Activated T-cell treated with anti-CD3 and anti-CD28 coated beads for 24 hours (primary cell): ENCODE results near the gene AOC2.
"Not testable (repeated sequence)": the region's sequence is repeated elsewhere in the genome, so short reads cannot be mapped to it uniquely, and the experiment has no call there.

ENCODE experiments used
- DNase-seq: peaks from one replicate; pipeline ENCODE4 v3.0.0-alpha.2; 2020; ENCODE audit warnings: low read depth

The AOC2 gene

DNA sequence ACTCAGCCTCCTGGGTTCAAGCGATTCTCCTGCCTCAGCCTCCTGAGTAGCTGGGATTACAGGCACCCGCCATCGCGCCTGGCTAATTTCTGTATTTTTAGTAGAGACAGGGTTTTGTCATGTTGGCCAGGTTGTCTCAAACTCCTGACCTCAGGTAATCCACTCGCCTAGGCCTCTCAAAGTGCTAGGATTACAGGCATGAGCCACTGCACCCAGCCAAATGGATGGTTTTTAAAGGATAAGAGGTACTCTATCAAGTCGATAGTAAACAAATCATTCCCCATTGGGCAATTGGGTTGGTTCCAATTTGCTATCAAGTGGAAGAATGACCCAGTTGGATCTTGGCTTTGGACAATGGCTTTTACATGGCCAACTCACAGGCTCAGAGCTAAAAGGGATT lies 37.3 kb downstream of the AOC2 start:
- DNase-seq, result not testable (repeated sequence)

DNA sequence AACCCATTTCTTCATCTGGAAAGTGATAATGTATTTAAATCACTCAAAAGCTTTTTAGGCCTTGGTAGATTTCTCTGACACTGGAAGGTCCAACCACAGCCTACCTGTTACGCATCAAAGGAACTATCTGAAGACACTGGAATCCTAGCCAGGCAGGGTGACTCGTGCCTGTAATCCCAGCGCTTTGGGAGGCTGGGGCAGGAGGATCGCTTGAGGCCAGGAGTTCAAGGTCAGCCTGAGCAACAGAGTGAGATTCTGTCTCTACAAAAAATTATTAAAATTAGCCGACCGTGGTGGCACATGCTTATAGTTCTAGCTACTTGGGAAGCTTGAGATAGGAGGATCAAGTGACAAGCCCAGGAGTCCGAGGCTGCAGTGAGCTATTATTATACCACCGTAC lies 37.8 kb downstream of the AOC2 start:
- DNase-seq, result no peak

DNA sequence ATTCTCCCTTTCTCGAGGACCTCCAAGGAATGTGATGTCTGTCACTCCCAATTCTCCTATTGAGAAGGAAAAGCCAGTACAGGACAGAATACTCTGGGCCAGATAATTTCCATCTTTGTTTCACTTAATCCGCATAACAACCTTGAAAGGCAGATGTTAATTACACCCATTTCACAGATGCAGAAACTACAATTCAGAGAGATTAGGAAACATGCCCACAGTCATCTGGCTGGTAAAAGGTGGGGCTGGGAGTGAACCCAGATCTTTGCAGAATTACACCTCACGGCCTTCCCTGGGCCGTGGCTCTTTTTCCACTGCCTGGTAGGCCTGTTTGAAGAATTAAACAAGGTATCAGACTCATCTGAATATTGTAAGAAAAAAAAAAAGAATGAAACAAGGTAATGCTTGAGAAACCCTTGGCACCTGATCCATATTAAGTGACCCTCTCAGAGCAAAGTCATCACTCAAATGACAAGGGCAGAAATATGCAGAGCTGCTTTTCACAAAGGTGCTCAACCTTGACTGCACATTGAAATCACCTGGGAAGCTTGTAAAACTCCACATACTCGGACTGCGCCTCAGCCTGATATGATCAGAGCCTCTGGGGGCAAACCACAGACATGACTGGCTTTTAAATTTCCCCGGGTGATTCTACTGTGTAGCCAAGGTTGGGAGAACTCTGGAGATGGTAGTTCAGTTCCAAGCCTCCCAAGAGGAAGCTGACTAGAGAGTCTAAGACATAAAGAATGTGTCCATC lies 39.6 kb downstream of the AOC2 start:
- DNase-seq, result no peak

DNA sequence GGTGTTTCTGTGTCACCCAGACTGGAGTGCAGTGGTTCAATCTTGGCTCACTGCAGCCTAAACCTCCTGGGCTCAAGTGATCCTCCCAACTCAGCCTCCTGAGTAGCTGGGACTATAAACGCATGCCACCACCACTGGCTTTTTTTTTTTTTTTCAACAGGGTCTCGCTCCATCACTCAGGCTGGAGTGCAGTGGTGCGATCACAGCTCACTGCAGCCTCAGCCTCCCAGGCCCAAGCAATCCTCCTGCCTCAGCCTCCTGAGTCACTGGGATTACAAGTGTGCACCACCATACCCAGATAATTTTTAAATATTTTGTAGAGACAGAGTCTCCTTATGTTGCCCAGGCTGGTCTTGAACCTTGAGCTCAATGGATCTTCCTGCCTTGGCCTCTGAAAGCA lies 41.4 kb downstream of the AOC2 start:
- DNase-seq, result not testable (repeated sequence)

DNA sequence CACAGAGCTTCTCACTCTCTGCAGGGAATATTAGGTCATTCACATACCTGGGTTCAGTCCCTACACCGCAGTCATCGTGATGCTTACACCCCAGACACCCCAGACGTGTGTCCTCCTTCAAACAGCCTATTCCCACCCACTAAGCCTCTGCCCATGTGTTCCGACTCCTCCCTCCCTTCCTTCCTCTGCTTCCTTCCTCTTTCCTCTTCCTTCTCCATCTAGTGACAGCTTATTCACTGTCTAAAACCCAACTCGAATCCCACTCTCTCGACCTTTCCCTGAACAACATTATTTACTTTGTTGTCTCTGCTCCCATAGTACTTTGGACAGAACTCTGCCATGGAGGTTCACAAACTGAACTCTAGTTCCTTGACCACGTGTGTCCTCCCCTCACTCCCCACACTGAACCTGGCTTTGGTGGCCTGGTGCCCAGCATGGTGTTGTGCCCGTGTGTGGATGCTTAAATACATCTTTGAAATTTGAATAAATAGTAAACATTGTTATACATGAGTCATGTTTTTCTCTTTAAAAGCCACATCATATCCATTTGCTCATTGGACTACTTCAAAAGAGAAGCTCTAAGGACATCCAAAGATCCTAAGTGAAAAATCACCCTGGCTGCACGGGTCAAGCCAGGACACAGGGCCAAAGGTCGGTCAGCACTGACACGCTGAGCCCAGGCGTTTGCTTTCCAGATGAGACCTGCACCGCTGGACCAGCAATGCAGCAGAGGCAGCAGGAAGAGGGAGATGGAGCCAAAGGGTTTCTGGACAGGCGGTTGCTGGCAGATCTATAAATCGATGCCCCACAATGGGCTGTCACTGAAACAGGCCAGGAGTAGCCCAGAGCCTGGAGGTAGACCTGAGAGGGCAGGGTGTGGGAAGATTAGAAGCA lies 42.1 kb downstream of the AOC2 start:
- DNase-seq, result no peak

DNA sequence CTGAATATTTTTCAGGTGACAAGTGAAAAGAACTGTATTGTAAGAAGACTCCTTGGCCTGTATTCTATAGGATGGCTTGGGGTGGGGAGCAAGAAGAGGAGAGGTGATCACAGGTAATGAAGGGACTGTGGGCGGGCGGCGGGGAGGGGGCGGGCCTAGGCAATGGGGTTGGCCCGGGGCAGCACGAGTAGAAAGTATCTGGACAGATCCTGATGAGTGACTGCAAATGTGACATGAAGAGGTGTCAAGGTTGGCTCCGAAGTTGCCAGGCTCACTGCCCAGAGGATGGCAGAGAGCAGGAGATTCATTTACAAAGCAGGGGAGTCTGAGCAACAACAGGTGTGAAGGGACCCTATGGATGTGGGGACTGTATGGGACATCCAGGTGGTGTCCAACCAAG lies 45.4 kb downstream of the AOC2 start:
- DNase-seq, result no peak

DNA sequence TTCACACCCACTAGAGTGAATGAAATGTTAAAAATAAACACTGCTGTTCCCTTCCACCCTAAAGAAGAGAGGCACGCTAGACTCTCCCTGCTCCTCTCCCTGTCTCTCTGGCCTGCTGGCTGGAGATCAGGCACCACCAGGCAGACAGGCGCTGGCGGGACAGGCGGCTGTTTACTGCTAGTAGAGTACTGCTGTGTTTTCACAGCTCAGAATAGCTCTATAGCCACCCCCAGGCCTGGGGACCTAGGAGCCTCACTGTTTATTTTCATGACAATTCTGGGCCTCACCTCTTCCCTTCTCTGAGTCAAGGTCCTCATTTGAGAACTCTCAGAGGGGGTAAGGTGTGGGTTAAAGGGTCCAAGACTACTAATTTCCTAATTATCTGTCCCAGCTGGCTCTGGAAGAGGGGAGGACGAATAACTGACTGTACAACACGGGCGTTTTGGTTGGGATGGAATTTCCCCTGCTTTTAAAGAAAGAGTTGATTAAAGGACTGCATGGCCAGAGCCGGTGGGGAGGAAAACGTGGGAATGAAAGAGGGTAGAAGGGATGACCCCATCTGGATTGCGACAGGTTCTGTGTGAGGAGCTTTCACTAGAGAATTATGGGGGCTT lies 47.3 kb downstream of the AOC2 start:
- no peak for DNase-seq

DNA sequence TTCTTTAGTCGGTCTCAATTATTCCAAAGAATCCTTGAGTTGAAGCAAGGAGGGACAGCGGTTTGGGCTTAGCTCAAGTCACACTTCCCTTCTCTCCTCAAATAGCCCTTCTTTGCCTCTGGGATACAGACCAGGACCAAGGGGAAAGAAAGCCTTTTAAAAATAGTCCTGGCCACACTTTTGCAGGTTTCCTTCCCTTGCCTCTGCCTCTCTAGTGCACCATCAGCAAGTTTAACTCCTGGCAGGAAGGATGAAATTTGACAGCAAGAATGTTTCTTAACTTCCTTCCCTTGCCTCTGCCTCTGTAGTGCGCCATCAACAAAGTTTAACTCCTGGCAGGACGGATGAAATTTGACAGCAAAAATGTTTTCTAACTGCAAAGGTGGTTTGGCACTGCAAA lies 49.0 kb downstream of the AOC2 start:
- no peak for DNase-seq

DNA sequence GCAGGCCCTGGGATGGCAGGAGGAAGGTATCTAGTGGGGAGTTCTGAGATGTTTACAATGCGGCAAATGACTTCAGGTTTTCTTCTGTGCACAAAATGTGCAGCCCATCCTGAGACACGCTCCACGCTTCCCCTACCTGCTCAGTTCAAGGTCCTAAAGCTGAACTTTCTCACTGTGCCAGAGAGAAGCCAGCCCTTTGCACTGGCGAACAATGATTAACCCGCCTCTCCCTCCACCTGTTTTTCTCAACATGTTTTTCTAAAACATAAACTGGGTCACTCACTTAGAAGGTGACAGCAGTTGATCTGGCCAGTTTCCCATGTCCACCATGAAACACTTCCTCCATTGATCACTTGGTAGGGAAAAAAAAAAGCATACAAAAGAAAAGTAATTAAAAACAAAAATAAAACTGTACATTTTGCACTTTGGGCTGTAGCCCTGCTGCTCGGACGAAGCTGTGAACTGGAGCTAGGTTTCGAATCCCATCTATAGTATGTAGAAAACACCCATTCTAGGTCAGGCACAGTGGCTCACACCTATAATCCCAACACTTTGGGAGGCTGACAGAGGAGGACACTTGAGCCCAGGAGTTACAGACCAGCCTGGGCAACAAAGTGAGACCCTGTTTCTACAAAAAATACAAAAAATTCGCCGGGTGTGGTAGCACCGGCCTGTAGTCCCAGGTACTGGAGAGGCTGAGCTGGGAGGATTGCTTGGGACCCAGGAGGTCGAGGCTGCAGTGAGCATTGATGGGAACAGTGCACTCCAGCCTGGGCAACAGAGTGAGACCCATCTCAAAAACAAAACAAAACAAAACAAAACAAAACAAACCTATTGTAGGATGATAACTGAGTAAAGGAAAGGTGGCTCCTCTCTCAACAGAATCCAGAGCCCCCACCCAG lies 50.2 kb downstream of the AOC2 start:
- DNase-seq, result no peak

DNA sequence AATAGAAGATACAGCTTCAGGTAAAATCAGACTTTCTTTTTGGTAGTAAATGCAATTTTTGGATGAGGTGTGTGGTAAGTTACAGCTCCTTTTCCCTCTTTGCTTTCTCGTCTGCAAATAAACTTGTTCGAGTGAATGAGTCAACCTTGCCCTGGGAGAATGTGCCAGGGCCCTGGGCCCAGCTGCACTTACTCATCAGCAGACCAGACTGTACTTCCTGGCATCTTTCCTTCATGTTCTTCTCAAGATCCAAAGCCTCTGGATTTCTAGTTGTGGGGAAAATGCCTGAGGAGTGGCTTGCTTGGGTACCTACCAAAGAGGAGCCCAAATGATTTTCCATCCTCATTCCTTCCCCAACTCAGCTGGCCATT lies 50.8 kb downstream of the AOC2 start:
- DNase-seq, result no peak

DNA sequence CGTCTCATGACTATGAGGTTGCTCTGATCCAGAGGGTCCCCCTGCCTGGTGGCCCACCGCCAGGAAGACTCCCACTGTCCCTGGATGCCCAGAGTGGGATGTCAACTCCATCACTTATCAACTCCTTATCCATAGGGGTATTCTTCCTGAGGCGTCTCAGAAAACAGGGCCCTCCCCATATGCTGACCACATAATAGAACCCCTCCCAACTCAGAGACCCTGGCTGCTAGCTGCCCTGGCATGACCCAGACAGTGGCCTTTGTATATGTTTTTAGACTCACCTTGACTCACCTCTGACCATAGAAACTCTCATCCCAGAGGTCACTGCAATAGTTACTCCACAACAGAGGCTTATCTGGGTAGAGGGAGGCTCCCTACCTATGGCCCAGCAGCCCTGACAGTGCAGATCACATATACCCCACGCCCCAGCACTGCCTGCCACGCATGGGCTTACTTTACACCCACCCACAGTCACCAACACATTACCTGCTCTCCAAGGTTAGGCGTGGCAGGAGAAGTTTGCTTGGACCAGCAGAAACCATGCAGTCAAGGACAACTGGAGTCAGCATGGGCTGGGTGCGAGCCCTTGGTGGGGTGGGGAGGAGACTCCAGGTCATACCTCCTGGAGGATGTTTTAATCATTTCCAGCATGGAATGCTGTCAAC lies 53.9 kb downstream of the AOC2 start:
- DNase-seq, result no peak

DNA sequence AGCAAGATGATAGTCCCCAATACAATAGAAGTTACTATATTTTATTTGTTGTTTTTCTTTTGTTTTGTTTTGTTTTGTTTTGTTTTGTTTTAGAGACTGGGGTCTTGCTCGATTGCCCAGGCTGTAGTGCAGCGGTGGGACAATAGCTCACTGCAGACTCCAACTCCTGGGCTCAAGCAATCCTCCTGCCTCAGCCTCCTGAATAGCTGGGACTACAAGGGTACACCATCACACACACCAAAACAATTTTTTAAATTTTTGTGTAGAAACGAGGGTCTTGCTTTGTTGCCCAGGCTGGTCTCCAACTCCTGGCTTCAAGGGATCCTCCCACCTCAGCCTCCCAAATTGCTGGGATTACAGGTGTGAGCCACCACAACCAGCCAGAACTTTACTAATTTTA lies 55.6 kb downstream of the AOC2 start:
- not testable (repeated sequence) for DNase-seq
